Adipocyte (in vitro differentiated cells): Measurements from ENCODE around the gene PLSCR4.

Experiments used
- DNase-seq: peaks from one replicate; pipeline ENCODE4 v3.0.0-alpha.2; 2015; ENCODE audit warnings: low read depth
- H3K27me3 ChIP-seq: replicated peaks from 2 replicates; pipeline ENCODE4 v1.7.0; 2013; ENCODE audit warnings: mild to moderate bottlenecking, low read length, moderate library complexity; ENCODE audit not compliant: control insufficient read depth, insufficient read depth
- H3K36me3 ChIP-seq: 2 replicates; pipeline ENCODE4 v1.7.0; 2013; ENCODE audit warnings: low read length, mild to moderate bottlenecking, moderate library complexity; ENCODE audit not compliant: control insufficient read depth, insufficient read depth, severe bottlenecking
- H3K4me1 ChIP-seq: 2 replicates; pipeline ENCODE4 v1.7.0; 2013; ENCODE audit warnings: mild to moderate bottlenecking, low read length, moderate library complexity; ENCODE audit not compliant: control insufficient read depth, insufficient read depth
- H3K4me3 ChIP-seq: 2 replicates; pipeline ENCODE4 v1.7.0; 2013; ENCODE audit warnings: mild to moderate bottlenecking, low read length, moderate library complexity
- H3K9ac ChIP-seq: 2 replicates; pipeline ENCODE4 v1.7.0; 2013; ENCODE audit warnings: mild to moderate bottlenecking, low read length, moderate library complexity
- H3K9me3 ChIP-seq: 2 replicates; pipeline ENCODE4 v1.7.0; 2013; ENCODE audit warnings: mild to moderate bottlenecking, low read length, moderate library complexity; ENCODE audit not compliant: control insufficient read depth

PLSCR4 gene

GRCh38 chr3:146217324-146217723, 33.6 kb downstream of the PLSCR4 start:
- DNase-seq, result no peak
- Histone ChIP-seq H3K27me3 (no peaks in the 10 kb centered on the region), H3K9ac (no peak overlapping the region), H3K4me3 (no peak overlapping the region), H3K36me3 (peaks cover 30% of the 10 kb centered on the region), H3K4me1 (peaks cover 28% of the 10 kb centered on the region), H3K9me3 (no peaks in the 10 kb centered on the region)

- Histone ChIP-seq H3K27me3 (no peaks in the 10 kb centered on the region), H3K9me3 (no peaks in the 10 kb centered on the region), H3K4me3 (no peak overlapping the region), H3K9ac (no peak overlapping the region), H3K36me3 (peaks cover 24% of the 10 kb centered on the region), H3K4me1 (peaks cover 8% of the 10 kb centered on the region)
- no peak for DNase-seq
Observed at GRCh38 chr3:146214493-146214892, 36.4 kb downstream of the PLSCR4 start.

- H3K4me3 ChIP-seq, result no peak overlapping the region
- no peak overlapping the region for H3K9ac ChIP-seq
- H3K4me1 ChIP-seq, result no peaks in the 10 kb centered on the region
- peaks cover 35% of the 10 kb centered on the region for H3K36me3 ChIP-seq
- no peak for DNase-seq
- H3K9me3 ChIP-seq, result no peaks in the 10 kb centered on the region
- H3K27me3 ChIP-seq, result no peaks in the 10 kb centered on the region
Observed at GRCh38 chr3:146209371-146209770, 41.5 kb downstream of the PLSCR4 start.

- Histone ChIP-seq H3K36me3 (peaks cover 40% of the 10 kb centered on the region), H3K9me3 (no peaks in the 10 kb centered on the region), H3K4me3 (no peak overlapping the region), H3K27me3 (no peaks in the 10 kb centered on the region), H3K9ac (no peak overlapping the region), H3K4me1 (no peaks in the 10 kb centered on the region)
- DNase-seq, result peak; percentile 56
Observed at GRCh38 chr3:146203776-146204175, 47.1 kb downstream of the PLSCR4 start.

GRCh38 chr3:146200461-146201220, 50.3 kb downstream of the PLSCR4 start:
- DNase-seq, result peak; percentile 19
- Histone ChIP-seq H3K36me3 (peaks cover 18% of the 10 kb centered on the region), H3K9ac (no peak overlapping the region), H3K4me1 (peaks cover 1% of the 10 kb centered on the region), H3K9me3 (no peaks in the 10 kb centered on the region), H3K27me3 (no peaks in the 10 kb centered on the region), H3K4me3 (no peak overlapping the region)

GRCh38 chr3:146199762-146200161, 51.1 kb downstream of the PLSCR4 start:
- no peak overlapping the region for H3K4me3 ChIP-seq
- no peak overlapping the region for H3K9ac ChIP-seq
- H3K27me3 ChIP-seq, result no peaks in the 10 kb centered on the region
- peaks cover 5% of the 10 kb centered on the region for H3K4me1 ChIP-seq
- DNase-seq, result no peak
- H3K9me3 ChIP-seq, result no peaks in the 10 kb centered on the region
- peaks cover 15% of the 10 kb centered on the region for H3K36me3 ChIP-seq

GRCh38 chr3:146196789-146197188, 54.1 kb downstream of the PLSCR4 start:
- Histone ChIP-seq H3K9ac (no peak overlapping the region), H3K4me1 (peaks cover 5% of the 10 kb centered on the region), H3K9me3 (no peaks in the 10 kb centered on the region), H3K27me3 (no peaks in the 10 kb centered on the region), H3K36me3 (peaks cover 36% of the 10 kb centered on the region), H3K4me3 (no peak overlapping the region)
- no peak for DNase-seq

- peak; percentile 14 for DNase-seq
- Histone ChIP-seq H3K4me1 (peaks cover 5% of the 10 kb centered on the region), H3K9ac (no peak overlapping the region), H3K4me3 (no peak overlapping the region), H3K27me3 (no peaks in the 10 kb centered on the region), H3K36me3 (peaks cover 39% of the 10 kb centered on the region), H3K9me3 (no peaks in the 10 kb centered on the region)
Observed at GRCh38 chr3:146195605-146196004, 55.3 kb downstream of the PLSCR4 start.

- Histone ChIP-seq H3K4me3 (no peak overlapping the region), H3K36me3 (peaks cover 39% of the 10 kb centered on the region), H3K4me1 (peaks cover 5% of the 10 kb centered on the region), H3K9ac (no peak overlapping the region), H3K9me3 (no peaks in the 10 kb centered on the region), H3K27me3 (no peaks in the 10 kb centered on the region)
- no peak for DNase-seq
Observed at GRCh38 chr3:146195030-146195429, 55.9 kb downstream of the PLSCR4 start.

- peaks cover 5% of the 10 kb centered on the region for H3K4me1 ChIP-seq
- no peak overlapping the region for H3K9ac ChIP-seq
- no peak for DNase-seq
- no peak overlapping the region for H3K4me3 ChIP-seq
- no peaks in the 10 kb centered on the region for H3K9me3 ChIP-seq
- H3K36me3 ChIP-seq, result peaks cover 35% of the 10 kb centered on the region
- no peaks in the 10 kb centered on the region for H3K27me3 ChIP-seq
Observed at GRCh38 chr3:146191051-146191450, 59.9 kb downstream of the PLSCR4 start.

GRCh38 chr3:146189519-146190173, 61.3 kb downstream of the PLSCR4 start:
- no peaks in the 10 kb centered on the region for H3K9me3 ChIP-seq
- H3K27me3 ChIP-seq, result no peaks in the 10 kb centered on the region
- peak; percentile 84 for DNase-seq
- H3K9ac ChIP-seq, result no peak overlapping the region
- H3K4me3 ChIP-seq, result no peak overlapping the region
- peaks cover 28% of the 10 kb centered on the region for H3K36me3 ChIP-seq
- no peaks in the 10 kb centered on the region for H3K4me1 ChIP-seq
